Osteoblast (primary cell): ENCODE data around the gene OR2T27. TPM values are rescaled to one million over a fixed set of nuclear protein-coding genes. Genes with fewer than 3 reads are reported as not detected.

Source experiments
- DNase-seq: peaks from one replicate; pipeline ENCODE4 v3.0.0; 2011; ENCODE audit warnings: low spot score, mixed read lengths; ENCODE audit not compliant: insufficient read length; ENCODE audit errors: missing footprints
- H2AFZ ChIP-seq: 2 replicates; pipeline ENCODE4 v1.6.0; 2011; ENCODE audit warnings: mild to moderate bottlenecking, low read length
- H3K27ac ChIP-seq: 2 replicates; pipeline ENCODE4 v1.5.1; 2011; ENCODE audit warnings: mild to moderate bottlenecking, low read depth, low read length, moderate library complexity
- H3K27me3 ChIP-seq: 2 replicates; pipeline ENCODE4 v1.6.0; 2012; ENCODE audit warnings: mild to moderate bottlenecking, control low read depth, inconsistent platforms, low read length, moderate library complexity; ENCODE audit not compliant: insufficient read depth
- H3K36me3 ChIP-seq: 2 replicates; pipeline ENCODE4 v1.5.1; 2011; ENCODE audit warnings: mild to moderate bottlenecking, low read length, control low read depth, moderate library complexity; ENCODE audit not compliant: insufficient read depth
- H3K4me1 ChIP-seq: 2 replicates; pipeline ENCODE4 v1.5.1; 2011; ENCODE audit warnings: mild to moderate bottlenecking, low read length, control low read depth, moderate library complexity; ENCODE audit not compliant: insufficient read depth
- H3K4me2 ChIP-seq: 2 replicates; pipeline ENCODE4 v1.6.0; 2011; ENCODE audit warnings: mild to moderate bottlenecking, low read length; ENCODE audit not compliant: insufficient read depth
- H3K4me3 ChIP-seq: fragments of 200-600 bp; sonication (generic); 3 replicates; pipeline ENCODE4 v1.5.1; 2012; ENCODE audit warnings: mild to moderate bottlenecking, low read length, inconsistent platforms; ENCODE audit not compliant: insufficient read depth
- H3K79me2 ChIP-seq: 2 replicates; pipeline ENCODE4 v1.6.0; 2012; ENCODE audit warnings: mild to moderate bottlenecking, low read length, control low read depth, inconsistent platforms; ENCODE audit not compliant: insufficient read depth
- H3K9me3 ChIP-seq: 2 replicates; pipeline ENCODE4 v1.5.1; 2011; ENCODE audit warnings: low read depth, low read length, control low read depth
- H4K20me1 ChIP-seq: 2 replicates; pipeline ENCODE4 v1.6.0; 2012; ENCODE audit warnings: mild to moderate bottlenecking, low read length, control low read depth; ENCODE audit not compliant: insufficient read depth
- total RNA-seq: library from RNA; depleted of rRNA; stranded (reverse); fragments of >200 nt; gene quantifications from 2 replicates; pipeline ENCODE4 v1.2.3, GENCODE V29; 2012
- TF ChIP-seq, protein P1 (sequence below): IDR thresholded peaks from 2 replicates; pipeline ENCODE4 v1.5.1; 2011; ENCODE audit warnings: mild to moderate bottlenecking, low read depth, low read length, moderate library complexity; ENCODE audit errors: extremely low read depth

Gene OR2T27
- total RNA-seq, 1 donor: not detected

DNA sequence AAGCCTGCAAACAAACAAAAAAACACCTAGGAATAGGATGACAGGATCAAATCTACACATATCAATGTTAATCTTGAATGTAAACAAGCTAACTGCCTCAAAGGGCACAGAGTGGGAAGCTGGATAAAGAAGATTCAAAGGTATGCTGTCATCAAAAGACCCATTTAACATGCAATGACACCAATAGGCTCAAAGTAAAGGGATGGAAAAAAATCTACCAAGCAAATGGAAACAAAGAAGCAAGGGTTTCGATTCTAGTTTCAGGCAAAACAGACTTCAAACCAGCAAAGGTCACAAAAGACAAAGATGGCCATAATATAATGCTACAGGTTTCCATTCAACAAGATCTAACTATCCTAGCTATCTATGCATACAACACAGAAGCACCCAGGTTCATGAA, 41.6 kb downstream of the OR2T27 start:
- Histone ChIP-seq H3K4me2 (no peak overlapping the region), H3K27me3 (no peaks in the 10 kb centered on the region), H3K9me3 (no peaks in the 10 kb centered on the region), H3K36me3 (no peaks in the 10 kb centered on the region), H4K20me1 (no peaks in the 10 kb centered on the region), H3K4me1 (no peaks in the 10 kb centered on the region), H3K4me3 (no peak overlapping the region), H2AFZ (no peak overlapping the region), H3K79me2 (no peaks in the 10 kb centered on the region), H3K27ac (no peak overlapping the region)
- no peak for DNase-seq
- TF ChIP-seq, protein P1, sequence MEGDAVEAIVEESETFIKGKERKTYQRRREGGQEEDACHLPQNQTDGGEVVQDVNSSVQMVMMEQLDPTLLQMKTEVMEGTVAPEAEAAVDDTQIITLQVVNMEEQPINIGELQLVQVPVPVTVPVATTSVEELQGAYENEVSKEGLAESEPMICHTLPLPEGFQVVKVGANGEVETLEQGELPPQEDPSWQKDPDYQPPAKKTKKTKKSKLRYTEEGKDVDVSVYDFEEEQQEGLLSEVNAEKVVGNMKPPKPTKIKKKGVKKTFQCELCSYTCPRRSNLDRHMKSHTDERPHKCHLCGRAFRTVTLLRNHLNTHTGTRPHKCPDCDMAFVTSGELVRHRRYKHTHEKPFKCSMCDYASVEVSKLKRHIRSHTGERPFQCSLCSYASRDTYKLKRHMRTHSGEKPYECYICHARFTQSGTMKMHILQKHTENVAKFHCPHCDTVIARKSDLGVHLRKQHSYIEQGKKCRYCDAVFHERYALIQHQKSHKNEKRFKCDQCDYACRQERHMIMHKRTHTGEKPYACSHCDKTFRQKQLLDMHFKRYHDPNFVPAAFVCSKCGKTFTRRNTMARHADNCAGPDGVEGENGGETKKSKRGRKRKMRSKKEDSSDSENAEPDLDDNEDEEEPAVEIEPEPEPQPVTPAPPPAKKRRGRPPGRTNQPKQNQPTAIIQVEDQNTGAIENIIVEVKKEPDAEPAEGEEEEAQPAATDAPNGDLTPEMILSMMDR: no peak

DNA sequence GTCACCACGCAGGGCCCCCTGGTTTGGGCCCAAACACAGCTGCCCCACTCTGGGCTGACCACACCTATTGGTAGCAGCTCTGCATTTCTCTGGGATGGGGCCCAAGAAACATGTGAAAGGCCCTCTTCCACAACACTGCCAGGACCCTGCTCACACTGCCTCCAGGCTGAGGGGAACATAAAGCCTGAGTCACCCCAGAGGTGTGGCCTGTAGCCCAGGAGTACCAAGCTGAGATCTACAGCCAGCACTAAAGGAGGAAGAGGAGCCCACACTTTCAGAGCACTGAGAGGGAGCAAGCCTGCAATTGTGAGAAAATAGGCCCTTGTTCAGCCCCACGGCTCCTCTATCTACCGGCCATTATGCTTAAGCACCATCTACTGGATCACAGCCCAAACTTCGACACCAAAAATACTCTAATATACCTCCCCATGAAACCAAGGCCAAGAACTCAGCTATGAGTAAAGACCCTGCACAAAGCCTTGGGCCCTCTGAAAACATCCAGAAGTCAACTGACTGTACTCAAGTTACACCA, 43.4 kb downstream of the OR2T27 start:
- H3K27me3 ChIP-seq: no peaks in the 10 kb centered on the region
- no peaks in the 10 kb centered on the region for H3K79me2 ChIP-seq
- TF ChIP-seq, protein P1: no peak
- H3K27ac ChIP-seq: no peak overlapping the region
- H2AFZ ChIP-seq: no peak overlapping the region
- H3K4me3 ChIP-seq: no peak overlapping the region
- DNase-seq: no peak
- H3K9me3 ChIP-seq: no peaks in the 10 kb centered on the region
- no peak overlapping the region for H3K4me2 ChIP-seq
- H4K20me1 ChIP-seq: no peaks in the 10 kb centered on the region
- no peaks in the 10 kb centered on the region for H3K4me1 ChIP-seq
- H3K36me3 ChIP-seq: no peaks in the 10 kb centered on the region

DNA sequence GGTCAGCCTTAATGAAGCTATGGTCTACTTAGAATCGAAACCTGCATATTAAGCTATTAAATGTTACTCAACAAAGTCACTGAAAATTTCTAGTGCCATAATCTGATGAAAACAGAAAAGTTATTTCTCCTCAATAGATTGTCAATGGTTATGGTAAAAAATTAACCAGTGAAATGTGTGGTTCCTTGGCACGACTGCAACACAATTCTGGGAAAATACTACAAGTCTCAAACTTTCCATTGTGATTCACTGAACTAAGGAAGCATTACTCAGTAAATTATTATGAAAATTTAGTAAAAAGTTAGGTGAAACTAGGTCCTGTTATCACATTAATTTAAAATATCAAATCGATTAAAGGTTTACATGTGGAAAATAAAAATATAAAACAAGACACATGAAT, 45.0 kb downstream of the OR2T27 start:
- Histone ChIP-seq H3K27me3 (no peaks in the 10 kb centered on the region), H3K79me2 (no peaks in the 10 kb centered on the region), H3K9me3 (no peaks in the 10 kb centered on the region), H3K27ac (no peak overlapping the region), H3K4me2 (no peak overlapping the region), H3K36me3 (no peaks in the 10 kb centered on the region), H4K20me1 (no peaks in the 10 kb centered on the region), H3K4me1 (no peaks in the 10 kb centered on the region), H2AFZ (no peak overlapping the region), H3K4me3 (no peak overlapping the region)
- TF ChIP-seq, protein P1: no peak
- no peak for DNase-seq

Other genes starting within 250 kb of the OR2T27 start
- gene OR2T2, start 209.9 kb downstream of the OR2T27 start, total RNA-seq: not detected in 2 replicates
- not detected in 2 replicates for gene OR2T3, start 182.2 kb downstream of the OR2T27 start, total RNA-seq
- not detected in 2 replicates for gene OR2T5, start 166.9 kb downstream of the OR2T27 start, total RNA-seq
- gene OR2G6, start 147.5 kb downstream of the OR2T27 start, total RNA-seq: not detected in 2 replicates
- gene OR2T29, start 92.8 kb downstream of the OR2T27 start, total RNA-seq: not detected in 2 replicates
- gene OR2T34, start 80.8 kb downstream of the OR2T27 start, total RNA-seq: not detected in 2 replicates
- not detected in 2 replicates for gene OR2T10, start 57.8 kb downstream of the OR2T27 start, total RNA-seq
- gene OR2T11, start 20.4 kb downstream of the OR2T27 start, total RNA-seq: not detected in 2 replicates
- gene OR2T35, start 10.2 kb downstream of the OR2T27 start, total RNA-seq: not detected in 2 replicates
- gene OR14I1, start 47.2 kb upstream of the OR2T27 start, total RNA-seq: not detected in 2 replicates
- gene LYPD8, start 100.2 kb upstream of the OR2T27 start, total RNA-seq: not detected in 2 replicates
- gene SH3BP5L, start 170.4 kb upstream of the OR2T27 start, total RNA-seq: 23.6 and 25.3 TPM in 2 replicates
- gene ZNF672, start 182.7 kb upstream of the OR2T27 start, total RNA-seq: 15.2 and 15.3 TPM in 2 replicates
- 9.1 and 12.3 TPM in 2 replicates for gene ZNF692, start 203.6 kb upstream of the OR2T27 start, total RNA-seq